GM19455 (cell line): ENCODE results near the gene IL1RL2.

Source experiments
- ATAC-seq: cut with Tn5 transposase; IDR thresholded peaks from one replicate; pipeline ENCODE4 v1.9.1; 2021; ENCODE audit not compliant: unreplicated experiment

The IL1RL2 gene

GRCh38 chr2:102262216-102263129, 75.7 kb downstream of the IL1RL2 start:
- no peak for ATAC-seq

- no peak for ATAC-seq
These were observed 78.1 kb downstream of the IL1RL2 start for GRCh38 chr2:102264952-102265351.

GRCh38 chr2:102266204-102266603, 79.4 kb downstream of the IL1RL2 start:
- no peak for ATAC-seq

GRCh38 chr2:102267774-102268173, 81.0 kb downstream of the IL1RL2 start:
- ATAC-seq, result no peak

- ATAC-seq, result no peak
These were observed 81.8 kb downstream of the IL1RL2 start for GRCh38 chr2:102268510-102269199.

DNA sequence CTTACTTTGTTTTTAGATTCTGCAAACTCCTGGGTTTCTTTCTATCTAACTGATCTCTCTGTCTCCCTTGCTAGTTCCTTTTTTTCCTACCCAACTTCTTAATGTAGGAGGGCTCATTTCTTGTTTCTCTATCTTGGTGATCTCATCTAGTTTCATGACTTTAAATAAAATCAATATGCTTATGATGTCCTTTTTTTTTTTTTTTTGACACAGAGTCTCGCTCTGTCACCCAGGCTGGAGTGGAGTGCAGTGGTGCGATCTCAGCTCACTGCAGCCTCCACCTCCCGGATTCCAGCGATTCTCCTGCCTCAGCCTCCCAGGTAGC, 82.3 kb downstream of the IL1RL2 start:
- ATAC-seq, result no peak

- ATAC-seq, result no peak
These were observed 85.0 kb downstream of the IL1RL2 start for GRCh38 chr2:102271844-102272243.

- ATAC-seq, result no peak
These were observed 86.9 kb downstream of the IL1RL2 start for GRCh38 chr2:102273619-102274211.

DNA sequence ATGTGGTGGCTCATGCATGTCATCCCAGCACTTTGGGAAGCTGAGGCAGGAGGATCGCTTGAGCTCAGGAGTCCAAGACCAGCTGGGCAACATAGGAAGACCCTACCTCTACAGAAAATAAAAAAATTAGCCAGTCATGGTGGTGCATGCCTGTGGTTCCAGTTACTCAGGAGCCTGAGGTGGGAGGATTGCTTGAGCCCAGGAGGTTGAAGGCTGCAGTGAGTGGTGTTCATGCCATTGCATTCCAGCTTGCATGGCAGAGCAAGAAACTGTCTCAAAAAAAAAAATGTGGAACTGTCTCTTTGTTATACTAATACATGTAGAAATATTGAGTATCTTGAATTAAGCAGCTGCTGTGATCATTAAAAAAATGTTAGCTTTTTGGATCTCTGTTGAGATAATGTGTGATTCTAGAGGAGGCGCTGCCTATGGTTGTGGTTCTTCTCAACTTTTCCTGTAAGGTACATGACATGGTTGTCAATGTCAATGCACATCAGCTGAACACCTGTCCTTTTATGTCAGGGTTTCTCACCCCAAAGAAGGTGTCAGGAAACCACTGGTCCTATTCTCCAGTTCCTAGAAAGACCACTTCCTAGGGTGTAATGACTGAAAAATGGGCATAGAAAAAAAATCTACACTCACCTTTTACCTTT, 89.9 kb downstream of the IL1RL2 start:
- ATAC-seq, result no peak

GRCh38 chr2:102277202-102277700, 90.4 kb downstream of the IL1RL2 start:
- ATAC-seq, result no peak

DNA sequence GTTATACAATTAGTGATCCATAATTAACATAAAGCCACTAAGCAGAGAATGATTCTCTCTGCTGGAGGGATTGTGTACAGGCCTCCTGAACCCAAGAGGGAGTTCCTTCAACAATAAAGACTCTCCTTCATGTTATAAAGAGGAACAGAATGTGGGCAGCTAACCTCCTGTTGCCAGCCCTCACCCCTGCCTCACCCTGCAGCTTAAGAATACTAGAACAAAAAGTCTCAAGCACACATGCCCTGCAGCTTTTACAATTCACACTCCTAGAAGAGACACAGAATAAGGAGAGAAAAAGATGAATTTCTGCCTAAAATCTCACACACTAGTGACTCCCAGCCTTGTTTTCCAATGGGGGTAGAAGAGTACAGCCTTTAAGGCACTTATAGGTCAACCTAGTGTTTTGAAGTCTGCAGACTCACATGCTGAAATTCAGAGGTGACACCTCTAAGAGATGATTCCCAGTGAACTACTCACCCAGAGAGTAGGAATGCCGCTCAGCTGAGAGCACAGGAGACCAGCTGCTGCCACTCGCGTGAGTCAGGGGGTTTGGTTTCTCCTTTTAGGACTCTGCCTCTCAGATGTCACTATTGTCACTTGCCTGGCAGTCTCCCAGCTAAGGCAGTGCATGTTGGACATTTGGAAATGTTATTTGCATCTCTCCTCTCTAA, 92.0 kb downstream of the IL1RL2 start:
- no peak for ATAC-seq

GRCh38 chr2:102279391-102279735, 92.5 kb downstream of the IL1RL2 start:
- no peak for ATAC-seq

GRCh38 chr2:102282678-102283091, 95.9 kb downstream of the IL1RL2 start:
- ATAC-seq, result no peak

DNA sequence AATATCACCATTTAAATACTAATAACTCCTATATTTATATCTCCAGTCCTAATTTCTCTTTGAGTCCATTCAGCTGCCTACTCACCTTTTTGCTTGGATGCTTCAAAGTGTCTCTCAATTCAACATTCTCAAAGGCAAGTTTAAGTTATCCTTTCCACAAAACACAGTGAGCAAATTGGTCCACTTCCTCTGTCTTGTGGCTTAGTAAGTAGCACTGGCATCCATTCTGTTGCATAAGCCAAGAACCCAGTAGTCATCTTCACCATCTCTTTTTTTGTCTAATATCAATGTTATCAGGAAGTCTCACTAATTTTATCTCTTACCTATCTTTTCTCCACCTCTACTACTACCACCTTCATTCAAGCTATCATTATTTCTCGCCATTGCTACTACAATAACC, 97.2 kb downstream of the IL1RL2 start:
- no peak for ATAC-seq

DNA sequence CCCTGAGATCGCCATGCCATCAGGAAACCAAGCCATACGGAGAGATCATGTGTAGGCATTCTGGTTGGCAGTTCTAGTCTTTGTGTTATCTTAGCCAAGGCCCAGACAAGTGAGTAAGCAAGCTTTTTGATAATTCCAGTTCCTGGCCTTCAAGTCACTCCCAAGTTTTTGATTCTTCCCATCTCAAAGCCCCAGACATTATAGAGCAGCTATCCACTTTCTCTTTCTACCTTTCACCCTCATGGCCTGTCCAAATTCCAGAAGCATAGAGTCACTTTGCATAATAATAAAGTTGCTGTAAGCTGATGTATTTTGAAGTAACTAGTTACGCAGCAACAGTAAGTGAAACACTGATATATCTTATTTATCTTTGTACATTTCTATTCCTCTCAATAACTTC, 97.8 kb downstream of the IL1RL2 start:
- ATAC-seq, result no peak

GRCh38 chr2:102285368-102285767, 98.5 kb downstream of the IL1RL2 start:
- no peak for ATAC-seq

- ATAC-seq, result no peak
These were observed 99.2 kb downstream of the IL1RL2 start for GRCh38 chr2:102286041-102286440.

GRCh38 chr2:102289129-102289528, 102.3 kb downstream of the IL1RL2 start:
- ATAC-seq, result no peak
